ENCODE data around the gene PANX1. TPM values are rescaled to one million over a fixed set of nuclear protein-coding genes. Genes with fewer than 3 reads are reported as not detected.

Gene PANX1
- total and polyA plus RNA-seq, 10 of the 15 experiments (the other 5 are each of a cell fraction or from before 2014, with no cell fraction given): 3.3 to 18.7 (median 14.4) TPM

DNA sequence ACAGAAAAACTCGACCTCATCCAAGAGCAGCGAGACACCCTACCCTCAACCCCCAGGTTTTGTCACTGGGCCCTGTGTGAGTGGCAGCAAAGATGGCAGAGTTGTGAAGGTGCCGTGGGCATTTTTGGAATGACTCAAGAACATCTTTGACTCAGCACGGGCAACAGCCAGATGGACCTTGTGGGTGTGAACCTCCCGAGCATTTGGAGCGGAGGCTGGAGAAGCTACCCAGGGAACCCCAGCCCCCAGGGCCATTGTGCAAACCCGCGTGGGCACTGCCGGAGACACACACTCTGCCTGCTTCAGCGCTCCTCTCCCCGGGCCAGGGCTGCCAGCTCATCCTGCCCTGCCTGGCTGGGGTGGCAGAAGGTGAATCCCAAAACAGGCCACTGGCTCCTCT, 66.1 kb downstream of the PANX1 start:
- SMC1A ChIA-PET (ENCODE audit: uncharacterized antibody, unreplicated experiment): interaction anchor here (1.8 kb wide), 1 partner anchor 11 kb away, joined by 4 read pairs; no protein-coding TSS in a partner anchor

DNA sequence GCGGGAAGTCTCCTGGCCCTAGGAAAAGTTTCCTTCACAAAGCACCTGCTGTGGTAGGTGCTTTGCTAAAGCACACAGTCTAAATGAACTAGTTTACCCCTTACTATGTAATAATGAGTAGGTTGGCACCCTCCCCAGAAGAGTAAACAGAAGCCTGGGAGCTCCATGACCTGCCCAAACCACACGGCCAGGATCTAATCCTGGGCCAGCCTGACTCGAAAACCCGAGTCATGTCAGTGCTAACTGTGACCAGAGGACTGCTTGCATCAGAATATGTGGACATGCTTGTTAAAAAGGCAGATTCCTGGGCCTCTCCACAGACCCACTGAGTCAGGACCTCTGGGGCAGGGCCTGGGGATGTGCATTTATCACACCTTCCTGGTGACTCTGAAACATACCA, 67.7 kb downstream of the PANX1 start:
- TF ChIP-seq CHD4 (IDR thresholded peaks at IDR 0.05) (no peak), ZNF274 (IDR thresholded peaks at IDR 0.05; ENCODE audit: insufficient read depth, insufficient read length) (no peak), EZH2 (IDR thresholded peaks at IDR 0.05; ENCODE audit: borderline replicate concordance, control insufficient read depth, low read depth, low read length) (no peak), BCL11A (IDR thresholded peaks at IDR 0.05; ENCODE audit: low read depth, low read length) (no peak), EED (IDR thresholded peaks at IDR 0.05; ENCODE audit: low read depth) (no peak), PAX8 (IDR thresholded peaks at IDR 0.05) (no peak), TCF12 (IDR thresholded peaks at IDR 0.05; ENCODE audit: low read depth, low read length) (no peak), MYC (IDR thresholded peaks at IDR 0.05; ENCODE audit: insufficient read depth, insufficient read length, insufficient replicate concordance, low read length, severe bottlenecking) (no peak), SREBF1 (IDR thresholded peaks at IDR 0.05; ENCODE audit: low read length) (no peak), RBBP5 (conservative IDR thresholded peaks at IDR 0.05) (no peak), ZSCAN29 (IDR thresholded peaks at IDR 0.05) (no peak), RCOR1 (conservative IDR thresholded peaks at IDR 0.05; ENCODE audit: low read depth, low read length) (no peak), YBX1 (IDR thresholded peaks at IDR 0.05) (no peak), SMARCA5 (IDR thresholded peaks at IDR 0.05) (no peak), DPF2 (IDR thresholded peaks at IDR 0.05) (no peak), SUPT20H (IDR thresholded peaks at IDR 0.05; ENCODE audit: borderline replicate concordance, control insufficient read depth, low read depth, low read length) (no peak), HDAC2 (IDR thresholded peaks at IDR 0.05) (no peak), CHD2 (IDR thresholded peaks at IDR 0.05; ENCODE audit: borderline replicate concordance, low read depth, low read length) (no peak)
- TF ChIP-seq, protein P1, sequence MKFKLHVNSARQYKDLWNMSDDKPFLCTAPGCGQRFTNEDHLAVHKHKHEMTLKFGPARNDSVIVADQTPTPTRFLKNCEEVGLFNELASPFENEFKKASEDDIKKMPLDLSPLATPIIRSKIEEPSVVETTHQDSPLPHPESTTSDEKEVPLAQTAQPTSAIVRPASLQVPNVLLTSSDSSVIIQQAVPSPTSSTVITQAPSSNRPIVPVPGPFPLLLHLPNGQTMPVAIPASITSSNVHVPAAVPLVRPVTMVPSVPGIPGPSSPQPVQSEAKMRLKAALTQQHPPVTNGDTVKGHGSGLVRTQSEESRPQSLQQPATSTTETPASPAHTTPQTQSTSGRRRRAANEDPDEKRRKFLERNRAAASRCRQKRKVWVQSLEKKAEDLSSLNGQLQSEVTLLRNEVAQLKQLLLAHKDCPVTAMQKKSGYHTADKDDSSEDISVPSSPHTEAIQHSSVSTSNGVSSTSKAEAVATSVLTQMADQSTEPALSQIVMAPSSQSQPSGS (IDR thresholded peaks at IDR 0.05; ENCODE audit: low read length): no peak
- intact Hi-C loops (cut with micrococcal nuclease; ENCODE audit: unreplicated experiment) (no loop called here), in situ Hi-C loops (cut with MboI) (no loop called here)
- Histone ChIP-seq H3K4me2 (ENCODE audit: control insufficient read depth, insufficient read depth) (no peak overlapping the region), H2AFZ (ENCODE audit: control insufficient read depth, low read depth, low read length) (no peak overlapping the region), H3K4me1 (ENCODE audit: control insufficient read depth, insufficient read depth, low read length) (no peaks in the 10 kb centered on the region), H3K27ac (ENCODE audit: control insufficient read depth, insufficient read depth) (no peak overlapping the region), H3K27me3 (replicated peaks in 1 of 2; ENCODE audit: control insufficient read depth in 2 of 2, insufficient read depth in 2 of 2, low read length in 1 of 2) (no peaks in the 10 kb centered on the region), H4K20me1 (ENCODE audit: control insufficient read depth, insufficient read depth) (no peaks in the 10 kb centered on the region), H3K36me3 (ENCODE audit: control insufficient read depth in 2 of 2, insufficient read depth in 2 of 2, low read length in 1 of 2) (no peaks in the 10 kb centered on the region), H3K9me3 (replicated peaks; ENCODE audit: control insufficient read depth, insufficient read depth, low read length) (no peaks in the 10 kb centered on the region), H3K9ac (ENCODE audit: control insufficient read depth, insufficient read depth, low read length) (no peak overlapping the region), H3K79me2 (ENCODE audit: control insufficient read depth, insufficient read depth, low read length) (no peaks in the 10 kb centered on the region), H3K4me3 (no peak overlapping the region)
- ChIA-PET RAD21 (ENCODE audit: unreplicated experiment) (no interaction called here), SMC1A (ENCODE audit: uncharacterized antibody, unreplicated experiment) (no interaction called here), POLR2A (no interaction called here), CTCF (interaction anchor here (0.7 to 0.8 kb wide), 2 partner anchors 12 to 20 kb away, joined by 3 read pairs; no protein-coding TSS in a partner anchor)
- no peak for DNase-seq (ENCODE audit: low read depth, low spot score)
- no peak for FAIRE-seq
- ATAC-seq: no peak
- no TSS peak for BruUV-seq (replicated peaks)
- WGBS (ENCODE audit: insufficient coverage, insufficient replicate concordance, low lambda C conversion rate, missing lambda C conversion rate): 13% methylated on average over 4 of the region's 4 CpGs

More for the DNA sequence above, 66.1 kb downstream of the PANX1 start:
- ChIA-PET RAD21 (ENCODE audit: unreplicated experiment) (interaction anchor here (1.6 kb wide), 1 partner anchor 10 kb away, joined by 5 read pairs; no protein-coding TSS in a partner anchor), CTCF (interaction anchor here (3.0 kb wide), 1 partner anchor 11 kb away, joined by 18 read pairs; no protein-coding TSS in a partner anchor), POLR2A (no interaction called here)
- TF ChIP-seq ZNF24 (IDR thresholded peaks at IDR 0.05) (no peak), DPF2 (IDR thresholded peaks at IDR 0.05) (no peak), BHLHE40 (IDR thresholded peaks at IDR 0.05; ENCODE audit: borderline replicate concordance in 1 of 2, low read depth in 2 of 2, low read length in 1 of 2) (no peak)
- no peaks in the 10 kb centered on the region for H3K36me3 ChIP-seq (ENCODE audit: control insufficient read depth in 2 of 2, insufficient read depth in 2 of 2, low read length in 1 of 2)
- H2AFZ ChIP-seq (ENCODE audit: control insufficient read depth, low read depth, low read length): no peak overlapping the region
- H3K9ac ChIP-seq (ENCODE audit: control insufficient read depth, insufficient read depth, low read length): no peak overlapping the region
- intact Hi-C loops (cut with micrococcal nuclease; ENCODE audit: unreplicated experiment): no loop called here
- no peaks in the 10 kb centered on the region for H4K20me1 ChIP-seq (ENCODE audit: control insufficient read depth, insufficient read depth)
- H3K9me3 ChIP-seq (replicated peaks; ENCODE audit: control insufficient read depth, insufficient read depth, low read length): no peaks in the 10 kb centered on the region
- 51% methylated on average over 11 of the region's 11 CpGs for WGBS (ENCODE audit: insufficient coverage, insufficient replicate concordance, low lambda C conversion rate, missing lambda C conversion rate)
- no peaks in the 10 kb centered on the region for H3K79me2 ChIP-seq (ENCODE audit: control insufficient read depth, insufficient read depth, low read length)
- no peaks in the 10 kb centered on the region for H3K27me3 ChIP-seq (replicated peaks in 1 of 2; ENCODE audit: control insufficient read depth in 2 of 2, insufficient read depth in 2 of 2, low read length in 1 of 2)
- no peak overlapping the region for H3K27ac ChIP-seq (ENCODE audit: control insufficient read depth, insufficient read depth)
- DNase-seq (ENCODE audit: low read depth, low spot score): no peak
- no peak overlapping the region for H3K4me2 ChIP-seq (ENCODE audit: control insufficient read depth, insufficient read depth)
- H3K4me3 ChIP-seq: no peak overlapping the region
- no peaks in the 10 kb centered on the region for H3K4me1 ChIP-seq (ENCODE audit: control insufficient read depth, insufficient read depth, low read length)
- no peak for FAIRE-seq
- no peak for ATAC-seq
- BruUV-seq (replicated peaks): no TSS peak
- in situ Hi-C loops (cut with MboI): no loop called here
